A549 (cell line): Measurements from ENCODE around the gene DEFB131B. TPM values are rescaled to one million over a fixed set of nuclear protein-coding genes. Genes with fewer than 3 reads are reported as not detected.

Experiments used
- ATAC-seq, 2 experiments: fragments of 200-7000 bp in 1 of 2; fragments of >200 bp in 1 of 2; cut with Nextera tagmentation in 1 of 2; cut with Tn5 transposase in 1 of 2; 3 replicates each; pipeline versions ENCODE4 v1.8.0 to v1.9.1; 2018 to 2020; ENCODE audit warnings: mild to moderate bottlenecking in 1 of 2, moderate library complexity in 1 of 2
- CTCF ChIA-PET: fragments of 300-600 bp; sonication (Branson Sonifier 250); formaldehyde crosslinking; extraction: SDS; loops from one replicate; lab custom pipeline; 2021; ENCODE audit warnings: antibody characterized with exemption, inconsistent platforms; lab: Yijun Ruan, JAX
- POLR2A ChIA-PET: fragments of 350-600 bp; formaldehyde crosslinking; extraction: SDS; loops from one replicate; lab custom pipeline; 2021; ENCODE audit warnings: antibody characterized with exemption, inconsistent platforms; lab: Yijun Ruan, JAX
- DNase-seq, 2 experiments: peaks; one replicate each; pipeline versions ENCODE4 v3.0.0 to v3.0.0-alpha.2; 2011 to 2016; ENCODE audit warnings: low read depth in 1 of 2, low spot score in 1 of 2
- FAIRE-seq: peaks from 2 replicates; lab custom pipeline; 2011; peaks lifted over from hg19 to GRCh38; lab: Jason Lieb, UNC
- H3K27ac ChIP-seq, 2 experiments: fragments of >200 bp; sonication (Bioruptor Twin); formaldehyde crosslinking; 3 replicates each; pipeline ENCODE4 v1.5.1; 2016 to 2017
- H3K4me1 ChIP-seq: fragments of >200 bp; sonication (Bioruptor Twin); formaldehyde crosslinking; 3 replicates; pipeline ENCODE4 v1.6.1; 2016
- H3K4me2 ChIP-seq: fragments of >200 bp; sonication (Bioruptor Twin); formaldehyde crosslinking; 3 replicates; pipeline ENCODE4 v1.6.1; 2016
- H3K4me3 ChIP-seq: fragments of >200 bp; sonication (Bioruptor Twin); formaldehyde crosslinking; 3 replicates; pipeline ENCODE4 v1.5.1; 2016
- H3K9me3 ChIP-seq: fragments of >200 bp; sonication (Bioruptor Twin); formaldehyde crosslinking; 3 replicates; pipeline ENCODE4 v1.6.1; 2016
- ATOH8 ChIP-seq: fragments of 250-450 bp; sonication (Bioruptor Pico); IDR thresholded peaks from 2 replicates; pipeline ENCODE4 v1.5.0; 2020; ENCODE audit warnings: low read depth, mild to moderate bottlenecking, moderate library complexity
- BCL3 ChIP-seq: fragments of >200 bp; sonication (Bioruptor Twin); formaldehyde crosslinking; IDR thresholded peaks from 3 replicates; pipeline ENCODE4 v1.6.1; 2016
- CHD2 ChIP-seq: fragments of 150-350 bp; IDR thresholded peaks from 2 replicates; pipeline ENCODE4 v1.6.1; 2014; ENCODE audit warnings: low read length; ENCODE audit not compliant: partially characterized antibody
- CHD4 ChIP-seq: fragments of 200-600 bp; sonication (generic); IDR thresholded peaks from 2 replicates; pipeline ENCODE4 v1.6.1; 2016; ENCODE audit warnings: antibody characterized with exemption, mild to moderate bottlenecking, borderline replicate concordance
- CTCF ChIP-seq: fragments of >200 bp; sonication (Bioruptor Twin); formaldehyde crosslinking; IDR thresholded peaks from 3 replicates; pipeline ENCODE4 v1.5.1; 2016
- E2F6 ChIP-seq: IDR thresholded peaks from 2 replicates; pipeline ENCODE4 v1.6.1; 2012; ENCODE audit warnings: low read depth, borderline replicate concordance
- EHMT2 ChIP-seq: fragments of 200-600 bp; sonication (generic); IDR thresholded peaks from 2 replicates; pipeline ENCODE4 v1.6.1; 2016; ENCODE audit warnings: antibody characterized with exemption, low read depth, mild to moderate bottlenecking, moderate library complexity
- ESRRA ChIP-seq: fragments of 150-350 bp; IDR thresholded peaks from 2 replicates; pipeline ENCODE4 v1.6.1; 2014; ENCODE audit warnings: mild to moderate bottlenecking, low read length, borderline replicate concordance
- GATA3 ChIP-seq: IDR thresholded peaks from 2 replicates; pipeline ENCODE4 v1.6.1; 2012; ENCODE audit warnings: borderline replicate concordance
- HDAC2 ChIP-seq: fragments of 200-600 bp; sonication (generic); IDR thresholded peaks from 2 replicates; pipeline ENCODE4 v1.6.1; 2016
- HEYL ChIP-seq: fragments of 250-450 bp; sonication (Bioruptor Pico); IDR thresholded peaks from 2 replicates; pipeline ENCODE4 v1.8.0; 2021; ENCODE audit warnings: mild to moderate bottlenecking, moderate library complexity
- HOXA7 ChIP-seq: fragments of 250-450 bp; sonication (Bioruptor Pico); IDR thresholded peaks from 2 replicates; pipeline ENCODE4 v1.5.0; 2020; ENCODE audit warnings: mild to moderate bottlenecking, moderate library complexity
- HOXB5 ChIP-seq: fragments of 250-450 bp; sonication (Bioruptor Pico); IDR thresholded peaks from 2 replicates; pipeline ENCODE4 v1.5.0; 2020; ENCODE audit warnings: mild to moderate bottlenecking, moderate library complexity
- JUNB ChIP-seq: fragments of >200 bp; sonication (Bioruptor Twin); formaldehyde crosslinking; IDR thresholded peaks from 2 replicates; pipeline ENCODE4 v1.6.1; 2016
- MAFK ChIP-seq: fragments of 450-650 bp; IDR thresholded peaks from 2 replicates; pipeline ENCODE4 v1.6.1; 2014; ENCODE audit not compliant: partially characterized antibody
- MAZ ChIP-seq: fragments of 150-350 bp; IDR thresholded peaks from 2 replicates; pipeline ENCODE4 v1.6.1; 2014; ENCODE audit warnings: antibody characterized with exemption, low read depth, low read length, borderline replicate concordance
- NFE2L2 ChIP-seq: fragments of 150-350 bp; conservative IDR thresholded peaks from 2 replicates; pipeline ENCODE4 v1.6.1; 2014; ENCODE audit warnings: low read length
- NPAS2 ChIP-seq: fragments of 250-450 bp; sonication (Bioruptor Pico); IDR thresholded peaks from 2 replicates; pipeline ENCODE4 v1.8.0; 2022; ENCODE audit warnings: mild to moderate bottlenecking, moderate library complexity, borderline replicate concordance
- POLR2A ChIP-seq: IDR thresholded peaks from 2 replicates; pipeline ENCODE4 v1.6.1; 2012; ENCODE audit warnings: mild to moderate bottlenecking, low read length
- POLR2AphosphoS2 ChIP-seq: conservative IDR thresholded peaks from 2 replicates; pipeline ENCODE4 v1.6.1; 2012; ENCODE audit warnings: low read length, improper control_type of control experiment, inconsistent platforms
- RAD21 ChIP-seq, 2 experiments: fragments of >200 bp in 1 of 2; sonication (Bioruptor Twin) in 1 of 2; formaldehyde crosslinking in 1 of 2; IDR thresholded peaks in 1 of 2; conservative IDR thresholded peaks in 1 of 2; 2 replicates in 1 of 2; 3 replicates in 1 of 2; pipeline ENCODE4 v1.6.1; 2012 to 2018; ENCODE audit warnings: inconsistent platforms in 1 of 2
- RARB ChIP-seq: fragments of 250-450 bp; sonication (Bioruptor Pico); IDR thresholded peaks from 2 replicates; pipeline ENCODE4 v1.8.0; 2021; ENCODE audit warnings: mild to moderate bottlenecking, moderate library complexity
- RCOR1 ChIP-seq: fragments of 150-350 bp; IDR thresholded peaks from 2 replicates; pipeline ENCODE4 v1.6.1; 2014; ENCODE audit warnings: antibody characterized with exemption, low read length, low read depth
- WGBS: methylation state at CpG from one replicate; pipeline ENCODE4 v1.1.6; 2017; ENCODE audit errors: missing lambda C conversion rate; 5-methylcytosine and 5-hydroxymethylcytosine counted together
- polyA plus RNA-seq, 4 experiments: library from polyadenylated mRNA; depleted of rRNA in 3 of 4; stranded (reverse); fragments of >200 nt; fragmentation: RNase III in 1 of 4; extraction: RNeasy Plus Mini Kit Qiagen cat#74134 plus additional on column Dnase treatment in 1 of 4; gene quantifications; 2 replicates in 3 of 4; 3 replicates in 1 of 4; pipeline ENCODE4 v1.2.3, GENCODE V29; 2011 to 2017
- TF ChIP-seq, protein P1 (sequence below): fragments of 450-650 bp; IDR thresholded peaks from 2 replicates; pipeline ENCODE4 v1.6.1; 2014; ENCODE audit warnings: antibody characterized with exemption

Gene DEFB131B
- polyA plus RNA-seq, 2 of the 4 experiments (the other 2 are of a cell fraction): not detected

- no peak for FAIRE-seq
- ATAC-seq: no peak
- ChIA-PET POLR2A (interaction anchor here (1.0 kb wide), 1 partner anchor 14 kb away, joined by 5 read pairs; no protein-coding TSS in a partner anchor), CTCF (interaction anchor here (1.0 to 4.0 kb wide), 5 partner anchors 10 to 52 kb away, joined by 3 to 32 read pairs (median 5); no protein-coding TSS in a partner anchor)
- peaks cover 66% of the 10 kb centered on the region for H3K4me1 ChIP-seq
- peak overlapping the region; percentile 94 for H3K4me2 ChIP-seq
- peak overlapping the region; percentile 90 for H3K4me3 ChIP-seq
- no peak for DNase-seq
- 75% methylated on average over 11 of the region's 11 CpGs for WGBS
- TF ChIP-seq HDAC2 (no peak), ATOH8 (no peak), HOXB5 (no peak), NFE2L2 (no peak), RAD21 (conservative IDR thresholded peaks at IDR 0.05 in 1 of 2, IDR thresholded peaks at IDR 0.05 in 1 of 2) (no peak), EHMT2 (no peak), RARB (no peak), GATA3 (no peak), MAZ (no peak), BCL3 (no peak), POLR2AphosphoS2 (no peak), E2F6 (no peak), CHD2 (no peak), CHD4 (no peak), CTCF (no peak), MAFK (no peak), RCOR1 (no peak)
- TF ChIP-seq, protein P1, sequence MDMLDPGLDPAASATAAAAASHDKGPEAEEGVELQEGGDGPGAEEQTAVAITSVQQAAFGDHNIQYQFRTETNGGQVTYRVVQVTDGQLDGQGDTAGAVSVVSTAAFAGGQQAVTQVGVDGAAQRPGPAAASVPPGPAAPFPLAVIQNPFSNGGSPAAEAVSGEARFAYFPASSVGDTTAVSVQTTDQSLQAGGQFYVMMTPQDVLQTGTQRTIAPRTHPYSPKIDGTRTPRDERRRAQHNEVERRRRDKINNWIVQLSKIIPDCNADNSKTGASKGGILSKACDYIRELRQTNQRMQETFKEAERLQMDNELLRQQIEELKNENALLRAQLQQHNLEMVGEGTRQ: no peak
- H3K9me3 ChIP-seq: no peaks in the 10 kb centered on the region
- peak overlapping the region; percentile 91 to 95; a peak in 4 of 6 replicates for H3K27ac ChIP-seq
Observed at GRCh38 chr11:71930556-71931244, 52.4 kb downstream of the DEFB131B start.

- ChIA-PET CTCF (interaction anchor here (1.0 to 4.0 kb wide), 6 partner anchors 11 to 52 kb away, joined by 3 to 32 read pairs (median 4); no protein-coding TSS in a partner anchor), POLR2A (interaction anchor here (1.0 kb wide), 1 partner anchor 13 kb away, joined by 5 read pairs; no protein-coding TSS in a partner anchor)
- no peaks in the 10 kb centered on the region for H3K9me3 ChIP-seq
- 43% methylated on average over 2 of the region's 2 CpGs for WGBS
- DNase-seq (no peak), FAIRE-seq (no peak), ATAC-seq (no peak)
- H3K4me2 ChIP-seq: peak overlapping the region; percentile 94
- H3K27ac ChIP-seq: peak overlapping the region in 1 of 2 experiments; percentile 7; a peak in 1 of 6 replicates
- H3K4me1 ChIP-seq: peaks cover 71% of the 10 kb centered on the region
- H3K4me3 ChIP-seq: no peak overlapping the region
- TF ChIP-seq MAFK (no peak), POLR2AphosphoS2 (no peak), NPAS2 (no peak), ESRRA (no peak), GATA3 (no peak), HEYL (CRISPR knock-in tag) (no peak), JUNB (no peak), HOXA7 (CRISPR knock-in tag) (no peak), POLR2A (no peak), ATOH8 (no peak)
Observed at GRCh38 chr11:71931245-71931602, 53.0 kb downstream of the DEFB131B start.
